Loucy (cell line): ENCODE results near the gene SLC12A5.

Experiments
- CTCF ChIP-seq: fragments of 200-600 bp; sonication (generic); conservative IDR thresholded peaks from 2 replicates; pipeline ENCODE4 v1.5.1; 2014; ENCODE audit warnings: mild to moderate bottlenecking, antibody characterized with exemption, low read length
- EZH2phosphoT487 ChIP-seq: fragments of 200-600 bp; IDR thresholded peaks from 2 replicates; pipeline ENCODE4 v1.6.1; 2018; ENCODE audit warnings: antibody characterized with exemption, mild to moderate bottlenecking, moderate library complexity, borderline replicate concordance

GRCh38 chr20:45981261-45981660, 47.8 kb upstream of the SLC12A5 start:
- TF ChIP-seq CTCF, result no peak
- no peak for TF ChIP-seq EZH2phosphoT487
